Measurements from ENCODE around the gene CYP2F1.
A peak's percentile ranks its signal among the peaks of the same experiment; 100 is the strongest.
"Not testable (repeated sequence)": the region's sequence is repeated elsewhere in the genome, so short reads cannot be mapped to it uniquely, and the experiment has no call there.

The CYP2F1 gene

GRCh38 chr19:41123716-41124294, 9.6 kb downstream of the CYP2F1 start:
- H3K36me3 ChIP-seq, result no peaks in the 10 kb centered on the region
- H3K9me3 ChIP-seq, result no peaks in the 10 kb centered on the region
- TF ChIP-seq, protein P1, sequence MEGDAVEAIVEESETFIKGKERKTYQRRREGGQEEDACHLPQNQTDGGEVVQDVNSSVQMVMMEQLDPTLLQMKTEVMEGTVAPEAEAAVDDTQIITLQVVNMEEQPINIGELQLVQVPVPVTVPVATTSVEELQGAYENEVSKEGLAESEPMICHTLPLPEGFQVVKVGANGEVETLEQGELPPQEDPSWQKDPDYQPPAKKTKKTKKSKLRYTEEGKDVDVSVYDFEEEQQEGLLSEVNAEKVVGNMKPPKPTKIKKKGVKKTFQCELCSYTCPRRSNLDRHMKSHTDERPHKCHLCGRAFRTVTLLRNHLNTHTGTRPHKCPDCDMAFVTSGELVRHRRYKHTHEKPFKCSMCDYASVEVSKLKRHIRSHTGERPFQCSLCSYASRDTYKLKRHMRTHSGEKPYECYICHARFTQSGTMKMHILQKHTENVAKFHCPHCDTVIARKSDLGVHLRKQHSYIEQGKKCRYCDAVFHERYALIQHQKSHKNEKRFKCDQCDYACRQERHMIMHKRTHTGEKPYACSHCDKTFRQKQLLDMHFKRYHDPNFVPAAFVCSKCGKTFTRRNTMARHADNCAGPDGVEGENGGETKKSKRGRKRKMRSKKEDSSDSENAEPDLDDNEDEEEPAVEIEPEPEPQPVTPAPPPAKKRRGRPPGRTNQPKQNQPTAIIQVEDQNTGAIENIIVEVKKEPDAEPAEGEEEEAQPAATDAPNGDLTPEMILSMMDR (IDR thresholded peaks at IDR 0.05), result no peak
- H3K4me1 ChIP-seq, result peaks cover 0 to 10% (median 4%) of the 10 kb centered on the region in 4 donors
- intact Hi-C loops (cut with DNase I; ENCODE audit: low total_unique reads), result no loop called here
- H3K4me3 ChIP-seq, result no peak overlapping the region
- H3K27me3 ChIP-seq, result no peaks in the 10 kb centered on the region
- no peak for DNase-seq
- H3K27ac ChIP-seq, result no peak overlapping the region

DNA sequence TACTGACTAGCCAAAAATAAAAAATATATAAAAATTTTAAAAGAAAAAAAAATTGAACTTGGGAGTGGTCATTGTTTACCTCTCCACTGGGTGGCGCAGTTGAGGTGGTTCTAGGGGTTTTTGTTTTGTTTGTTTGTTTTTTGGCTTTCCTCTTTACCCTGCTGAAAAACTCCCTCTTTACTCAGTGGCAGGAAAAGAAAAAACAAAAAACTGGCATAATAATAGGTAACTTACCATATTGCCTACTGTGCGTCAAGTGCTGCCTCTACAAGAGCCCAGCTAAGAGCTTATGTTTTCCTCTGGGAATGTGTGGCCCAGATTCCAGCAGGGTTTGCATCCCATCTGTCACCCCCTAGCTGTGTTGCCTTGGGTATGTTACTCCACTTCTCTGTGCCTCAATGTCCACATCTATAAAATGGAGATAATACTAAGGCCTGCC, 12.6 kb downstream of the CYP2F1 start:
- H3K27ac ChIP-seq; H3K9me3 ChIP-seq; H3K27me3 ChIP-seq; intact Hi-C loops (cut with DNase I; ENCODE audit: low total_unique reads); H3K4me1 ChIP-seq; H3K36me3 ChIP-seq; DNase-seq; H3K4me3 ChIP-seq: not testable (repeated sequence)
- TF ChIP-seq, protein P1 (IDR thresholded peaks at IDR 0.05), result peak; percentile 17 to 58

- DNase-seq; H3K4me1 ChIP-seq; H3K36me3 ChIP-seq; H3K9me3 ChIP-seq; intact Hi-C loops (cut with DNase I; ENCODE audit: low total_unique reads); H3K27ac ChIP-seq; H3K4me3 ChIP-seq; H3K27me3 ChIP-seq: not testable (repeated sequence)
Observed at GRCh38 chr19:41127362-41127761, 13.1 kb downstream of the CYP2F1 start.

DNA sequence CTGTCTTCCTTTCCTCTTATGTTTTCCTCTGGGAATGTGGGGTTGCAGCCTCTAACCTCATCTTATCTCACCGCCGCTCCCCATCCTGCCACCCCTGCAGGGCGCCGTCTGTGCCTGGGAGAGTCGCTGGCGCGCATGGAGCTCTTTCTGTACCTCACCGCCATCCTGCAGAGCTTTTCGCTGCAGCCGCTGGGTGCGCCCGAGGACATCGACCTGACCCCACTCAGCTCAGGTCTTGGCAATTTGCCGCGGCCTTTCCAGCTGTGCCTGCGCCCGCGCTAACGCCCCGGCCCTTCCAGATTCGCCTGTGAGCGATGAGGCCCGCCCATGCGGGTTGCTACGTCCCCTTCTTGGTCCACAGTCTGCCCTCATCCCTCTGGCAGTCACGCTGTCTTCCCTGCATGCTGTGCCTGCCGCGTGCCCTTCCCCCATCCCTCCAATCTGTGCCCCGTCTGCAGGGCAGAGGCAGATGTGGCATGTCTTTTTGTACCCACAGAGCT, 13.6 kb downstream of the CYP2F1 start:
- intact Hi-C loops (cut with DNase I; ENCODE audit: low total_unique reads), result not testable (repeated sequence)
- peak; percentile 54 to 82 for DNase-seq

GRCh38 chr19:41128692-41129091, 14.5 kb downstream of the CYP2F1 start:
- no peaks in the 10 kb centered on the region for H3K36me3 ChIP-seq
- H3K27me3 ChIP-seq, result no peaks in the 10 kb centered on the region
- H3K4me3 ChIP-seq, result no peak overlapping the region
- TF ChIP-seq, protein P1 (IDR thresholded peaks at IDR 0.05), result no peak
- H3K27ac ChIP-seq, result no peak overlapping the region
- intact Hi-C loops (cut with DNase I; ENCODE audit: low total_unique reads), result no loop called here
- no peaks in the 10 kb centered on the region for H3K9me3 ChIP-seq
- DNase-seq, result no peak
- peaks cover 0 to 16% (median 4%) of the 10 kb centered on the region in 4 donors for H3K4me1 ChIP-seq

More for the DNA sequence above, 13.6 kb downstream of the CYP2F1 start:
- H3K9me3 ChIP-seq, H3K36me3 ChIP-seq, H3K4me1 ChIP-seq, H3K27ac ChIP-seq, H3K27me3 ChIP-seq: not testable (repeated sequence)
- TF ChIP-seq, protein P1 (IDR thresholded peaks at IDR 0.05), result peak in 1 of 2 experiments; percentile 8
- peak overlapping the region in 1 of 2 donors; percentile 27 for H3K4me3 ChIP-seq

DNA sequence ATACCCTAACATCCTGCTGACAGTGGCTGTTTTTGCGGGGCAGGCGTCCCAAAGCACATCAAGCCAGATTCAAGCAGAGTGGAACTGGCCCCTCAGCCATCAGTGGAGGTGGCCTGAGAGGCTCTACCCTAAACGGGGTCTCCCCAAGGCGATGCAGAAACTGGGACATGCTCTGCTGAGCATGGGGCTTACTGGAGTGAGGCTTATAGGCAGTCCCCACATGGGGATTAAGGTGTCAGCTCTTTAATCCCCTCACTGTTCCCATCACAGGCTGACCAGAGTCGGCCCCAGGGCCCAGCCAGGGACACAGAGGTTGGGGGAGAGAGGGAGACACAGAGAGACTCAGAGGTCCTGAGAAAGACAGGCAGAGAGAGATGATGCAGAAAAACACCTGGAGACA, 17.0 kb downstream of the CYP2F1 start:
- DNase-seq, result no peak
- TF ChIP-seq, protein P1 (IDR thresholded peaks at IDR 0.05), result no peak
- no peak overlapping the region for H3K4me3 ChIP-seq
- H3K9me3 ChIP-seq, result no peaks in the 10 kb centered on the region
- no peaks in the 10 kb centered on the region for H3K27me3 ChIP-seq
- intact Hi-C loops (cut with DNase I; ENCODE audit: low total_unique reads), result no loop called here
- no peak overlapping the region for H3K27ac ChIP-seq
- H3K36me3 ChIP-seq, result no peaks in the 10 kb centered on the region
- peaks cover 0 to 28% (median 9%) of the 10 kb centered on the region in 4 donors for H3K4me1 ChIP-seq
